GM23338 (cell line): Measurements from ENCODE around the gene ISG15.

Experiments used
- CREB1 ChIP-seq: fragments of 250-450 bp; sonication (Bioruptor Pico); IDR thresholded peaks from 2 replicates; pipeline ENCODE4 v1.5.0; 2020; ENCODE audit warnings: low read depth, mild to moderate bottlenecking, moderate library complexity
- CTCF ChIP-seq, 2 experiments: fragments of 200-600 bp in 1 of 2; sonication (generic) in 1 of 2; conservative IDR thresholded peaks; 2 replicates each; pipeline versions ENCODE4 v1.5.1 to v1.6.1; 2016 to 2017; ENCODE audit warnings: antibody characterized with exemption in 2 of 2, low read depth in 2 of 2, mild to moderate bottlenecking in 2 of 2, moderate library complexity in 1 of 2
- EZH2 ChIP-seq: fragments of 200-600 bp; sonication (generic); IDR thresholded peaks from one replicate; pipeline ENCODE4 v1.8.0; 2017; ENCODE audit warnings: antibody characterized with exemption, mild to moderate bottlenecking, low read depth; ENCODE audit not compliant: unreplicated experiment
- EZH2phosphoT487 ChIP-seq: fragments of 200-600 bp; sonication (generic); IDR thresholded peaks from one replicate; pipeline ENCODE4 v1.8.1; 2018; ENCODE audit warnings: antibody characterized with exemption; ENCODE audit not compliant: unreplicated experiment
- JUNB ChIP-seq: IDR thresholded peaks from one replicate; pipeline ENCODE4 v1.6.1; 2016; ENCODE audit warnings: antibody characterized with exemption; ENCODE audit not compliant: unreplicated experiment
- POLR2AphosphoS5 ChIP-seq: IDR thresholded peaks from 2 replicates; pipeline ENCODE4 v1.6.1; 2016; ENCODE audit warnings: antibody characterized with exemption, low read depth
- REST ChIP-seq: IDR thresholded peaks from one replicate; pipeline ENCODE4 v1.6.1; 2018; ENCODE audit warnings: antibody characterized with exemption; ENCODE audit not compliant: unreplicated experiment
- STAT1 ChIP-seq: IDR thresholded peaks from one replicate; pipeline ENCODE4 v1.6.1; 2016; ENCODE audit warnings: antibody characterized with exemption; ENCODE audit not compliant: unreplicated experiment
- ZNF114 ChIP-seq: fragments of 250-450 bp; sonication (Bioruptor Pico); IDR thresholded peaks from 2 replicates; pipeline ENCODE4 v1.5.0; 2020; ENCODE audit warnings: mild to moderate bottlenecking, moderate library complexity

DNA sequence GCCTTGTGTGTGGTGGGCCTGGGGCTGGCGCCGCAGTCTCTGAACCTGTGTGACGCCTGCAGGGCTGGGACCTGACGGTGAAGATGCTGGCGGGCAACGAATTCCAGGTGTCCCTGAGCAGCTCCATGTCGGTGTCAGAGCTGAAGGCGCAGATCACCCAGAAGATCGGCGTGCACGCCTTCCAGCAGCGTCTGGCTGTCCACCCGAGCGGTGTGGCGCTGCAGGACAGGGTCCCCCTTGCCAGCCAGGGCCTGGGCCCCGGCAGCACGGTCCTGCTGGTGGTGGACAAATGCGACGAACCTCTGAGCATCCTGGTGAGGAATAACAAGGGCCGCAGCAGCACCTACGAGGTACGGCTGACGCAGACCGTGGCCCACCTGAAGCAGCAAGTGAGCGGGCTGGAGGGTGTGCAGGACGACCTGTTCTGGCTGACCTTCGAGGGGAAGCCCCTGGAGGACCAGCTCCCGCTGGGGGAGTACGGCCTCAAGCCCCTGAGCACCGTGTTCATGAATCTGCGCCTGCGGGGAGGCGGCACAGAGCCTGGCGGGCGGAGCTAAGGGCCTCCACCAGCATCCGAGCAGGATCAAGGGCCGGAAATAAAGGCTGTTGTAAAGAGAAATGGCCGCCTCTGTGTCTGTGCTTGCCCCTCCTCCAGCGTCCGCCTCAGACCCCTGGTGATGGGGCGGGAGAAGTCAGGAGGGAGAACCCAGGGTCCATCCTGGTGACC lies 788 bp downstream of the ISG15 start:
- no peak for TF ChIP-seq CTCF (conservative IDR thresholded peaks at IDR 0.05; ENCODE audit: low read depth in 2 of 2)
- TF ChIP-seq POLR2AphosphoS5: no peak
- no peak for TF ChIP-seq CREB1 (CRISPR knock-in tag)
- TF ChIP-seq EZH2: no peak
- no peak for TF ChIP-seq EZH2phosphoT487
- TF ChIP-seq REST: no peak
- no peak for TF ChIP-seq STAT1
- no peak for TF ChIP-seq ZNF114
- TF ChIP-seq JUNB: no peak
